ENCODE results near the gene RPL10A.

Gene RPL10A

GRCh38 chr6:35492974-35493284 is 24.7 kb downstream of the RPL10A start:
- DNase-seq (ENCODE audit: low read depth), result no peak

GRCh38 chr6:35493307-35493983 is 25.2 kb downstream of the RPL10A start:
- no peak for DNase-seq (ENCODE audit: low read depth)

- DNase-seq (ENCODE audit: low read depth), result no peak
Observed at GRCh38 chr6:35494161-35494563, 26.0 kb downstream of the RPL10A start.

GRCh38 chr6:35495258-35496035 is 27.2 kb downstream of the RPL10A start:
- no peak for DNase-seq (ENCODE audit: low read depth)

GRCh38 chr6:35496036-35496840 is 28.0 kb downstream of the RPL10A start:
- no peak for DNase-seq (ENCODE audit: low read depth)

- peak; percentile 49 for DNase-seq (ENCODE audit: low read depth)
Observed at GRCh38 chr6:35496841-35497570, 28.8 kb downstream of the RPL10A start, which contains the start of gene TEAD3. Gene TEAD3, minus strand, starts transcription at chr6:35497079.

GRCh38 chr6:35497571-35498421 is 29.6 kb downstream of the RPL10A start:
- no peak for DNase-seq (ENCODE audit: low read depth)

GRCh38 chr6:35498422-35499067 is 30.3 kb downstream of the RPL10A start:
- no peak for DNase-seq (ENCODE audit: low read depth)

- no peak for DNase-seq (ENCODE audit: low read depth)
Observed at GRCh38 chr6:35499372-35499771, 31.2 kb downstream of the RPL10A start.

GRCh38 chr6:35500782-35501181 is 32.6 kb downstream of the RPL10A start:
- no peak for DNase-seq (ENCODE audit: low read depth)

GRCh38 chr6:35501784-35502183 is 33.6 kb downstream of the RPL10A start:
- no peak for DNase-seq (ENCODE audit: low read depth)

GRCh38 chr6:35503534-35503933 is 35.3 kb downstream of the RPL10A start:
- DNase-seq (ENCODE audit: low read depth), result no peak

GRCh38 chr6:35505999-35506412 is 37.8 kb downstream of the RPL10A start:
- DNase-seq (ENCODE audit: low read depth), result no peak

GRCh38 chr6:35506536-35506935 is 38.3 kb downstream of the RPL10A start:
- no peak for DNase-seq (ENCODE audit: low read depth)

GRCh38 chr6:35507221-35507620 is 39.0 kb downstream of the RPL10A start:
- no peak for DNase-seq (ENCODE audit: low read depth)

GRCh38 chr6:35508027-35508426 is 39.8 kb downstream of the RPL10A start:
- no peak for DNase-seq (ENCODE audit: low read depth)

GRCh38 chr6:35508542-35508941 is 40.3 kb downstream of the RPL10A start:
- no peak for DNase-seq (ENCODE audit: low read depth)

- DNase-seq (ENCODE audit: low read depth), result no peak
Observed at GRCh38 chr6:35510916-35511561, 42.8 kb downstream of the RPL10A start.

GRCh38 chr6:35511562-35511941 is 43.4 kb downstream of the RPL10A start:
- DNase-seq (ENCODE audit: low read depth), result no peak

GRCh38 chr6:35512006-35512405 is 43.8 kb downstream of the RPL10A start:
- no peak for DNase-seq (ENCODE audit: low read depth)
